ENCODE results near the gene STKLD1. TPM values are rescaled to one million over a fixed set of nuclear protein-coding genes. Genes with fewer than 3 reads are reported as not detected.

Gene STKLD1
- total RNA-seq, 3 donors from 2014 or later, result 0.59 to 3.9 (median 0.96) TPM

GRCh38 chr9:133421615-133422542 lies 45.7 kb downstream of the STKLD1 start, which contains the start of gene ADAMTS13:
TSS of gene ADAMTS13 (plus strand) at chr9:133422367. CDS start at chr9:133422444, 77 bp downstream.
- DNase-seq (ENCODE audit: low spot score in 2 of 2), result no peak

GRCh38 chr9:133423216-133423615 lies 47.0 kb downstream of the STKLD1 start:
- H3K36me3 ChIP-seq, result no peaks in the 10 kb centered on the region
- H3K4me1 ChIP-seq, result no peaks in the 10 kb centered on the region
- DNase-seq (ENCODE audit: low spot score in 2 of 2), result no peak
- no peaks in the 10 kb centered on the region for H3K27me3 ChIP-seq
- no peak overlapping the region for H3K4me3 ChIP-seq
- intact Hi-C loops (cut with DNase I; ENCODE audit: low total_unique reads), result loop anchor here (10.0 kb wide), 1 partner anchor 262 kb away; no protein-coding TSS in a partner anchor
- no peak overlapping the region for H3K27ac ChIP-seq
- H3K9me3 ChIP-seq, result no peaks in the 10 kb centered on the region
- TF ChIP-seq POLR2AphosphoS5 (IDR thresholded peaks at IDR 0.05) (no peak), POLR2A (IDR thresholded peaks at IDR 0.05) (no peak), CTCF (IDR thresholded peaks at IDR 0.05) (no peak)

More at GRCh38 chr9:133421615-133422542, 45.7 kb downstream of the STKLD1 start, which contains the start of gene ADAMTS13:
- no peak within 1 kb of the TSS for H3K4me3 ChIP-seq
- intact Hi-C loops (cut with DNase I; ENCODE audit: low total_unique reads), result loop anchor here (10.0 kb wide), 1 partner anchor 263 kb away; no protein-coding TSS in a partner anchor
- no peak for TF ChIP-seq POLR2AphosphoS5 (IDR thresholded peaks at IDR 0.05)
- TF ChIP-seq POLR2A (IDR thresholded peaks at IDR 0.05), result no peak
- H3K27me3 ChIP-seq, result no peaks in the 10 kb centered on the region
- no peaks in the 10 kb centered on the region for H3K9me3 ChIP-seq
- no peaks in the 10 kb centered on the region for H3K36me3 ChIP-seq
- peaks cover 0 to 2% of the 10 kb centered on the region in 2 donors for H3K4me1 ChIP-seq
- no peak within 1 kb of the TSS for H3K27ac ChIP-seq

DNA sequence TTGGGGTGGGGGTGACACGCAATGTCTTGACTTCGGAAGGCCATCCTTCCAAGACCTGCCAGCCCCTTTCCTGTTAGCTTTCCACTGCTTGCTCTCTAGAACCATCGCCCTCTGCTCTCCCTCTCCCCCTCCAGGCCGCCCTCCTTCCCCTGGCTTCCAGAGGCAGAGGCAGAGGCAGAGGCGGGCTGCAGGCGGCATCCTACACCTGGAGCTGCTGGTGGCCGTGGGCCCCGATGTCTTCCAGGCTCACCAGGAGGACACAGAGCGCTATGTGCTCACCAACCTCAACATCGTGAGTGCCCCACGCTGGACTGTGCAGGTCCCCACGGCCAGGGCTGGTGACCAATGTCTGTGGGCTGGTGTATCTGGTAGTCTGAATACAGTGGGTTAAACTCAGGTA lies 48.0 kb downstream of the STKLD1 start:
- intact Hi-C loops (cut with DNase I; ENCODE audit: low total_unique reads), result loop anchor here (10.0 kb wide), 1 partner anchor 261 kb away; no protein-coding TSS in a partner anchor
- Histone ChIP-seq H3K9me3 (no peaks in the 10 kb centered on the region), H3K27me3 (no peaks in the 10 kb centered on the region), H3K4me1 (no peaks in the 10 kb centered on the region), H3K27ac (no peak overlapping the region), H3K36me3 (no peaks in the 10 kb centered on the region), H3K4me3 (no peak overlapping the region)
- TF ChIP-seq CTCF (IDR thresholded peaks at IDR 0.05) (no peak), POLR2AphosphoS5 (IDR thresholded peaks at IDR 0.05) (no peak), POLR2A (IDR thresholded peaks at IDR 0.05) (no peak)
- no peak for DNase-seq (ENCODE audit: low spot score in 2 of 2)

DNA sequence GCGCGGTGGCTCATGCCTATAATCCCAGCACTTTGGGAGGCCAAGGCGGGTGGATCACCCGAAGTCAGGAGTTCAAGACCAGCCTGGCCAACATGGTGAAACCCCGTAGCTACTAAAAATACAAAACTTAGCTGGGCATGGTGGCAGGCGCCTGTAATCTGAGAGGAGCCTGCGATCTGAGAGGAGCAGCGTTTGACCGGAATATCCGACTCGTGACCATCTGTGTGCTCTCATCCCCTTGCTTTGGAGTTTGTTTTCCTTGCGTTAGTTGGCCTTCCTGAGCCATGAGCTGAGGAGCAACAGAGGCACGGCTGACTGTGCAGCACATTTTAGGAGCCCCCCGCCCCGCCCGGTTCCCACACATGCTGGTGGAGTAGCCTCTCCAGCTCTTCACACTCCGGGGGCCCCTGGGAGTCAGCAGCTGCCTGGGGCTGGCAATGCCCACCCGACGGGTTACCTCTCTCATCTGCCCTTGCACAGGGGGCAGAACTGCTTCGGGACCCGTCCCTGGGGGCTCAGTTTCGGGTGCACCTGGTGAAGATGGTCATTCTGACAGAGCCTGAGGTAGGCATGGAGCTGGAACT lies 49.0 kb downstream of the STKLD1 start:
- H3K27me3 ChIP-seq, result no peaks in the 10 kb centered on the region
- H3K36me3 ChIP-seq, result no peaks in the 10 kb centered on the region
- TF ChIP-seq CTCF (IDR thresholded peaks at IDR 0.05) (no peak), POLR2AphosphoS5 (IDR thresholded peaks at IDR 0.05) (no peak), POLR2A (IDR thresholded peaks at IDR 0.05) (no peak)
- H3K27ac ChIP-seq, result no peak overlapping the region
- no peaks in the 10 kb centered on the region for H3K4me1 ChIP-seq
- intact Hi-C loops (cut with DNase I; ENCODE audit: low total_unique reads), result loop anchor here (10.0 kb wide), 1 partner anchor 260 kb away; no protein-coding TSS in a partner anchor
- H3K4me3 ChIP-seq, result no peak overlapping the region
- DNase-seq (ENCODE audit: low spot score in 2 of 2), result no peak
- no peaks in the 10 kb centered on the region for H3K9me3 ChIP-seq

DNA sequence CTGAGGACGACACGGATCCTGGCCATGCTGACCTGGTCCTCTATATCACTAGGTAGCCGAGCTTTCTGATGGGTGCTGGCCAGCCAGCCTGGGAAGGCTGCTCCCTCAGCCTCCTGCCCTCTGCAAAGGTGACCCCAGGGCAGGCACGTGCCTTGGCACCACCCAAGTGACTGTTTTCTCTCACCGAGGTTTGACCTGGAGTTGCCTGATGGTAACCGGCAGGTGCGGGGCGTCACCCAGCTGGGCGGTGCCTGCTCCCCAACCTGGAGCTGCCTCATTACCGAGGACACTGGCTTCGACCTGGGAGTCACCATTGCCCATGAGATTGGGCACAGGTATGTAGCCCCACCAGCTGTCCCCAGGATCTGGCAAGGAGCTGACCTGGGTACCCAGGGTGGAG lies 49.8 kb downstream of the STKLD1 start:
- Histone ChIP-seq H3K4me1 (no peaks in the 10 kb centered on the region), H3K36me3 (no peaks in the 10 kb centered on the region), H3K4me3 (no peak overlapping the region), H3K9me3 (no peaks in the 10 kb centered on the region), H3K27ac (no peak overlapping the region), H3K27me3 (no peaks in the 10 kb centered on the region)
- no peak for DNase-seq (ENCODE audit: low spot score in 2 of 2)
- TF ChIP-seq POLR2A (IDR thresholded peaks at IDR 0.05), result no peak
- TF ChIP-seq POLR2AphosphoS5 (IDR thresholded peaks at IDR 0.05), result no peak
- no peak for TF ChIP-seq CTCF (IDR thresholded peaks at IDR 0.05)
- intact Hi-C loops (cut with DNase I; ENCODE audit: low total_unique reads), result loop anchor here (10.0 kb wide), 1 partner anchor 259 kb away; no protein-coding TSS in a partner anchor

All from breast epithelium (tissue), 4 donors.